ENCODE data around the gene SHC2. TPM values are rescaled to one million over a fixed set of nuclear protein-coding genes. Genes with fewer than 3 reads are reported as not detected.
"Not testable (repeated sequence)": the region's sequence is repeated elsewhere in the genome, so short reads cannot be mapped to it uniquely, and the experiment has no call there.

The SHC2 gene
- polyA plus RNA-seq, 3 donors = 15.4 to 162 (median 39.4) TPM

DNA sequence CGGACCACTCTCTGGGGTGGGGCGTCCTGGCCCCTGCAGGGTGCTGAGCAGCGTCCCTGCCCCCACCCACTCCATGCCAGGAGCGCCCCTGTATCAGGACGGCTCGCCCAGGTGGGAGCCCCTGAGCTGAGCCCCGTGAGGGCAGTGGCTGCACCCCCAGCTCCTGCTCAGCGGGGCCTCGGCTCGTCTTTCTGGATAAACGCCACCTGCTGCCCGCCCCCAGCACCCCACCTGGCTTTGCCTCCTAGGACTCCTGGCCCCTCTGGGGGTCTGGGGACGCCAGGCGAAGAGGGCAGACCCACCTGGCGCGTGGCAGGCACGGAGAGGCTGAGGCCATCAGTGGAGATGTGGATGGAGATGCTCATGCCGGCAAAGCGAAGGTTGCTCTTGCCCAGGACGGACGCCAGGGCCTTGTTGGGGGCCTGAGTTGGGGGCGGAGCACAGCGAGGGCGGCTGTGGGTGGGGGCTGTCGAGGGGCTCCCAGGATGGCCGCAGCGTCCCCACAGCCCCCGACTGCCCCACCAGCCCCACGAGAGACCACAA, 22.3 kb downstream of the SHC2 start:
- WGBS, 3 donors = 76 to 89% (median 77%) methylated on average over 26 to 29 of the region's 29 CpGs

DNA sequence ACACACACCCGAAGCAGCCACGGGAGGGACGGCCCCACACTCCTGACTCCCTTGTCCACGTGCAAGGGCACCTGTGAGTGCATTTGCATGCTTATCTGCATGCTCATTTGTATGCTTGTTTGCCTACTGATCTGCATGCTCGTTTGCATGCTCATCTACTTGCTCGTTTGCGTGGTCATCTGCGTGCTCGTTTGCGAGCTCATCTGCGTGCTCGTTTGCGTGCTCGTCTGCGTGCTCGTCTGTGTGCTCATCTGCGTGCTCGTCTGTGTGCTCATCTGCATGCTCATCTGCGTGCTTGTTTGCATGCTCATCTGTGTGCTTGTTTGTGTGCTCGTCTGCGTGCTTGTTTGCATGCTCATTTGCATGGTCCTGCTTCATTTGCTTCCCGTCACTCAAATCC, 23.8 kb downstream of the SHC2 start:
- 89 to 93% (median 90%) methylated on average over 22 of the region's 22 CpGs for WGBS, 3 donors
- no peak overlapping the region for H3K27ac ChIP-seq (ENCODE audit: low read depth, low read length)

More for the DNA sequence above, 22.3 kb downstream of the SHC2 start:
- no peak overlapping the region for H3K27ac ChIP-seq (ENCODE audit: low read depth, low read length)

GRCh38 chr19:436413-436950, 24.4 kb downstream of the SHC2 start:
- no peak overlapping the region for H3K27ac ChIP-seq (ENCODE audit: low read depth, low read length)
- 84 to 90% (median 90%) methylated on average over 22 to 29 of the region's 29 CpGs for WGBS, 3 donors

DNA sequence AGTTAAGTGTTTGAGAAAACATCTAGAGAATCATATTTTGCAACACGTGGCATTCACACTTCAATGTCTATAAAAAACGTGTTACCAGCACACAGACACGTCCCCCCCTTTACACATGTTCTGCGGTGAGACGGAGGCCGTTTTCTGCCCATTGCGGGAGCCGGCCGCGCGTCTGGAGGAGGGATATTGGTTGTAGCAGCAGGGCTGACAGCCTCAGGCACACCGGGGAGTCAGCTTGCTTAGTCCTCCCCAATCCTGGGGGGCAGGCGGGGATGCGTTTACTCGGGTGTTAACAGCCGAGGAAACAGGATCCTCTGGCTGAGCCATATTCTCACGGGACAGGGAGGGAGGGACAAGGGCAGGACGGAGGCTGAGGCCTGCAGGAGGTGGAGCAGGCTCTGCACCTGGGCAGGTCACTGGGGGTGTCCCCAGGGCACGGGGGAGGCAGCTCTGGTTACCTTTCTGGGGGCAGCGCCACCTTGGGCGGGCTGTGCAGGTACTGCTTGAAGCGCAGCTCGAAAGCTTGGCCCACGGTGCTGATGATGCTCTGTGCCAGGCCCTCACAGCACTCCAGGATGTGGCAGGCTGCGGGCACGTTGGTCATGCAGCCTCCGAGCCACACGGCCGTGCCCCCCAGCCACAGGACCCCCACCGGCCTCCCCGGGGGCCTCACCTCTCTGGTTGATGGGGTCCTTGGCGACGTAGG, 25.0 kb downstream of the SHC2 start:
- WGBS, 3 donors = 80 to 83% (median 83%) methylated on average over 33 of the region's 33 CpGs
- no peak overlapping the region for H3K27ac ChIP-seq (ENCODE audit: low read depth, low read length)

DNA sequence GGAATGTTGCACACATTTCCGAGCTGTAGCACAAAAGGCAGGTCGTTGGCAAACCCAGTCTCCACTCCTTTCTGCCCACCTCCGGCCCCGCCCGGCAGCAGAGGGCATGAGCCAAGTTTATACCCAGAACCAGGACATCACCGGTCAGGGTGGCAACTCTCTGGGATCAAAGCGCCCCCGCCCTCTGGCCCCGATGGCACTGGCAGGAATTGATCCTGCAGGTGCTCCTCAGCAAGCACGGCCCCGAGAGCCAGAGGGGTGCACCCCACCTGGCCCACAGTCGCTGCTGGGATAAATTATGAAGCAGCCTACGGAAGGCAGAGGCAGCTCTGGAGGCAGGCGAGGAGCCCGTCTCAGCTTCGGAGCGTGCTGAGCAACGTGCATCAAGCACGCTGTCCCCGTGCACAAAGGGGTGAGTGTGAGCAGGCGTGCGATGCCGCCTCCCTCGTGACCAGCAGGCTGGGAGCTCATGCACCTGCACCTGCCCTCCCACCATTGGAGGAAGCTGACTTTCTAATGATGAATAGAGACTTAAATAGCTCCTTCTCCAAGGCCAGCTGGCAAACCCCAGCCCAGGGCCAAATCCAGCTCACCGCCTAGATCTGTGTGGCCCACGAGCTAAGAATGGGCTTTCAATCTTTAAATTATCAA, 25.7 kb downstream of the SHC2 start:
- no peak overlapping the region for H3K27ac ChIP-seq (ENCODE audit: low read depth, low read length)

GRCh38 chr19:434152-434960, 26.5 kb downstream of the SHC2 start:
- no peak overlapping the region for H3K27ac ChIP-seq (ENCODE audit: low read depth, low read length)
- 89 to 94% (median 91%) methylated on average over 22 of the region's 22 CpGs for WGBS, 3 donors

More for the DNA sequence above, 25.7 kb downstream of the SHC2 start:
- 87 to 91% (median 87%) methylated on average over 26 of the region's 26 CpGs for WGBS, 3 donors

DNA sequence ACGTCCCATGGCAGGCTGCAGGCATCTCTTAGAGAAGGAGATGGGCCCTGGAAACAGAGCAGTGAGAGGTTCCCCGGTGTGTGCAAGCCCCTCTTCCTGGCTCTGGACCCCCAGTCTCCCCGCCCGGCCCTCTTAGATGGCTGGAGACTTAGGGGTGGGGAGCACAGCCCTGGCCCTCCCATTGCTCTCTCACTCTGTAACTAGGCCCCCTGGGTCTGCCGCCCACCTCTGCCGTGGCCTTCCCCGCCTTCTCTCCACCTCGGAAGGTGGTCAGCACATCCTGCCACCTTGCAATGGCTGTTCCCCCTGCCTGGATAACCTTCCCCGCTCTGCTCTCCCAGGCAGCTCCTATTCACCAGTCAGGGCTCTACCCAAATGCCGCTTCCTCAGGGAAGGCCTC, 30.1 kb downstream of the SHC2 start:
- 96 to 99% (median 99%) methylated on average over 6 to 10 of the region's 10 CpGs for WGBS, 3 donors
- H3K27ac ChIP-seq (ENCODE audit: low read depth, low read length) = no peak overlapping the region

DNA sequence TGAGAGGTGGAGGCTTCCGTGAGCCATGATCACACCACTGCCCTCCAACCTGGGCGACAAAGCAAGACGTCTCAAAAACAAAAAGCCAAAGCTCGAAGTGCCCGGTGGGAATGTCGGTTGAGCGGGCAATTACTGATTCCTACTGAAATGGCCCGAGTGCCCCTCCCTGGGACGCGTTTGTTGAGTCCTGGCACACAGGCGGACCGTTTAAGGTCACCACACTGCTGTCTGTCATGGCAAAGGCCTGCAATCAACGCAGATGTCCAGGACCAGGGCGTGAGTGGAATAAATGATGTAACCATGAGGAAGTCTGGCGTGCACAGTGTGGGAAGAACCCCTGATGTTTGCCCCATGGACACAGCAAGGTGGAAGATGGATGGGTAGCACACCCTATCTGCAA, 32.7 kb downstream of the SHC2 start:
- no peak overlapping the region for H3K27ac ChIP-seq (ENCODE audit: low read depth, low read length)
- WGBS, 3 donors = 89 to 92% (median 92%) methylated on average over 15 of the region's 15 CpGs

DNA sequence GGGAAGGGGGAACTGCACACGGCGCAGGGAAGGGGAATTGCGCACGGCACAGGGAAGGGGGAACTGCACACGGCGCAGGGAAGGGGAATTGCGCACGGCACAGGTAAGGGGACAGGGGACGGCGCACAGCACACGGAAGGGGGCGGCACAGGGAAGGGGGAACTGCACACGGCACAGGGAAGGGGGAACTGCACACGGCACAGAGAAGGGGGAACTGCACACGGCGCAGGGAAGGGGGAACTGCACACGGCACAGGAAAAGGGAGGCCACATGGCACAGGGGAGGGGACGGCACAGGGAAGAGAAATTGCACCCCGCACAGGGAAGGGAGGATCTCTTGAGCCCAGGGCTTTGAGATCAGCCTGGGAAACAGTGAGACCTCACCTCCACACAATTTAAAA, 33.2 kb downstream of the SHC2 start:
- H3K27ac ChIP-seq (ENCODE audit: low read depth, low read length) = not testable (repeated sequence)
- 58 to 74% (median 66%) methylated on average over 11 to 17 of the region's 19 CpGs for WGBS, 3 donors

DNA sequence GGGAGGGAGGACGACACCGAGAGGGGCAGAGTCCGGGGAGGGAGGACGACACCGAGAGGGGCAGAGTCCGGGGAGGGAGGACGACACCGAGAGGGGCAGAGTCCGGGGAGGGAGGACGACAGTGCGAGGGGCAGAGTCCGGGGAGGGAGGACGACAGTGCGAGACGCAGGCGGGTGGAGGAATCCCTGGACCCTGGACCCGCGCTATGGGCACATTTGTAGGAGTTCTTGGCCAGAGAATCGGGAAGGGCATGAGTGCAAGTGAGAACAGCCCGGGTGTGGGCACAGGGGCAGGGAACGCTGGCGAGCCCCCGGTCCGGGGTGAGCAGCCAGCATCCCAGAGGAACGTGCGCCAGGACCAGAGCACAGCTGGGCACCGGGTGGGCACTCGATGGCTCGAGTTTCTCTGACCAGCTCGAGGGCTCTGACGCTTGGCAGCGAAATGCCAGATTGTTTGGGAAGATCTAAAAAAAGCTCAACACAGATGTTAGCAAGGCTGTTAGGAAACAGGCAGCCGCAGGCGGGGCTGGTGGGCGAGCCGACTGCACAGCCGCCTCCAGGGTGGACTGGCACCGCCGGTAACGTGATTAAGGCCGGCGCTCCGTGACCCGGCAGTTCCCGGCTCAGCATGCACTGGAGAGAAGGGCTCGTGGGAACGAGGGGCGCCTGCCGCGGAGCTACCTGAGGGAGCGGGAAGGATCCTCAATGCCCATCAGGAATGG, 33.9 kb downstream of the SHC2 start:
- no peak overlapping the region for H3K27ac ChIP-seq (ENCODE audit: low read depth, low read length)
- WGBS, 3 donors = 80 to 89% (median 86%) methylated on average over 44 to 48 of the region's 51 CpGs

GRCh38 chr19:425056-425455, 35.8 kb downstream of the SHC2 start:
- no peak overlapping the region for H3K27ac ChIP-seq (ENCODE audit: low read depth, low read length)
- WGBS, 3 donors = 94 to 95% (median 94%) methylated on average over 26 of the region's 26 CpGs

DNA sequence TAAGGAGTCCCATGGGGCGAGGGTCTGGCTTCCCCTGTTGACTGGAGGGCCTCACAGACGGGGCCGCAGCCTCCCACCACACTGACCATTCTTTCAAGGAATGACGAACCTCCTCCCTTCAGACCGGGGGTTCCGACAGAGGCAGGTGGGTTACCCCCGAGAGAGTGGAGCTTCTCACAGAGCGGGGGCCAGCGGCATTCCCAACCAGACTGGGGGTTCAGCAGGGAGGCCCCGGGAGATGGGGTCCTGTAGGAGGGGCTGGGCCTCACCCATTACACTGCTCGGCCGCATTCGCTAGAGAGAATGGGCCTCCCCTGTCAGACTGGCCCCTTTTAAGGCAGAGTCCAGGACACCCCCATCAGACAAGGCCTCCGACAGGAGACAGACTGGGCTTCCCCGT, 36.3 kb downstream of the SHC2 start:
- H3K27ac ChIP-seq (ENCODE audit: low read depth, low read length) = no peak overlapping the region
- WGBS, 3 donors = 91 to 95% (median 93%) methylated on average over 15 of the region's 15 CpGs

DNA sequence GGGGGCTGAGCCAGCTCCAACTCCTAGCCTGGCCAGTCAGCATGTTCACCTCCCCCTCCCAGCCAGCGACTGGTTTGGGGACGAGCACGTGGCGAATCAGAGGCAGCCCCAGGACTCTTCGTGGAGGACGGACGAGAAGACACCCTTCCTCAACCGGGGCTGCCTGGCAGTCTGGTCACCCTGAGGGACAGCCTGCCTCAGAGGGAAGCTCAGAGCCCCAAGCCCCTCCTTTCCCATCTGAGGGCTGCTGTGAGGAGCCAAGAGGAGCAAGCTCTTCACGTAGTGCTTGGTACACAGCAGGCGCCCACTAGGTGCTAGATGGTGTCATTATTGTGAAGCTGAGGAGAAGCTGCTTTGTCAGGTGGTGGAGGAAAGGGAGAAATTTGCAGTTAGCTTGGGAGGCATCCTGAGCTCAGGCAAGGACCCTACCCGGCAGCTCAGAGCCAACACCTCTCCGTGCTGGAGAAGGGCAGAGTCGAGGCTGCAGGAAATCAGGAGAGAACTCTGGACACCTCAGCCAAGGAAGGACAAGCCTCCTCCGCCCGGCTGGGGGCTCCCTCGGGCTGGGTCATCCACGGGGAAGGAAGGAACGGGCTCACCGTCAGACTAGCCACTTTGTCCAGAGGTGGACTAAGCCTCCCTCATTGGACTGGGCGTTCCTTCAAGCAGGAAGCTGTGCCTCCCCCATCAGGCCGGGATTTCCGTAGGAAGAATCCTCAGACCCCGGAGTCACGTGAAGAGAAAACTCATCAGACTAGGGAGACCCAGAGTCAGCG, 37.0 kb downstream of the SHC2 start:
- H3K27ac ChIP-seq (ENCODE audit: low read depth, low read length) = no peak overlapping the region
- WGBS, 3 donors = 76 to 90% (median 81%) methylated on average over 25 of the region's 25 CpGs

DNA sequence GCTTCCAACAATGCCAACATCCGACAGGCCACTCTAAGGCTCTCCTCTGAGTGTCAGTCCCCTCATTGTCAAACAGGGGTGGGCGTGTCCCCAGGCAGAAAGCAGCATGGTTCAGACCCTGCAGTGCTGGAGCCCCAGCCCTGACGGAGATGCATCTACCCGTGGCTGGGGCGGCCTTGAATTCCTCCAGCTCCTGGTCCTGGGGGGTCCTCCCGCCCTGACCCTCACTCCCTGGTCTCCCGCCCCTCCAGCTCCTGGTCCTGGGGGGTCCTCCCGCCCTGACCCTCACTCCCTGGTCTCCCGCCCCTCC, 38.0 kb downstream of the SHC2 start:
- 84 to 86% (median 84%) methylated on average over 5 to 7 of the region's 9 CpGs for WGBS, 3 donors

DNA sequence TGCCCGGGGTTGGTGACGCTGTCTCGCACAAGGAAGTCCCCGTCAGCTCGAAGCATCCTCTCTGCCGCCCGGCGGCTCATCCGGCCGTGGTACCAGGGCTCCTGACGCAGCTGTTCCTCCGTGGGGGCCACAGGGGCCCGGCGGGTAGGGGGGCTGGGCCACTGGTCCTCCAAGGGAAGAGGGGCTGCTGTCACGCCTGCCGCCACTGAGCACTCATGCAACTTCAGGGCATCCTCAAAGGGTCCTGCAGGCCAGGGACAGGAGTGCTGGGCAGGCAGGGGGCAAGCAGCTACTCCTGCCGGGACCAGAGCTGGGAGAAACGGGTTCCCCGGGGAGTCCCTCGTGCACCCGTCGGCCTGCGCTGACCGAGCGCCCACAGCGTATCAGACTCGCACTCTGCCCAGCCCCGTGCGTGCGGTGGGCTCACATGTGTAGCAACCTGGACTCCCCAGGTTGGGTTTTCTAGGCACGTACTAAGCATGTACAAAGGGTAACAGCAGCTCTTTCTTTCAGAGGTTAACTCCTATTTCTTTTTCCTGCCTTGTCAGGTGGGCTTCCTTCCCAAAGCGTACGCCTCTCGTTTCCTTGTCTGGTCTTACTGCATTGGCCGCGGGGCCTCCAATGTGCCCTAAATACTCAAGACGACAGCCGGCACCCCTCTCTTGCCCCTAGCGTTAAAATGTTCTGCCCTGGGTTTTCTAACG, 38.5 kb downstream of the SHC2 start:
- no peak overlapping the region for H3K27ac ChIP-seq (ENCODE audit: low read depth, low read length)
- WGBS, 3 donors = 83 to 87% (median 85%) methylated on average over 40 of the region's 40 CpGs

More for the DNA sequence above, 38.0 kb downstream of the SHC2 start:
- H3K27ac ChIP-seq (ENCODE audit: low read depth, low read length) = not testable (repeated sequence)

GRCh38 chr19:419721-420515, 40.9 kb downstream of the SHC2 start:
- H3K27ac ChIP-seq (ENCODE audit: low read depth, low read length) = no peak overlapping the region
- 82 to 88% (median 84%) methylated on average over 31 of the region's 31 CpGs for WGBS, 3 donors

Measured in adipose tissue (tissue), 3 donors.